Fibroblast of the aortic adventitia (primary cell): Measurements from ENCODE around the gene ARID1B. TPM values are rescaled to one million over a fixed set of nuclear protein-coding genes. Genes with fewer than 3 reads are reported as not detected.

ENCODE experiments used
- DNase-seq: peaks from one replicate; pipeline ENCODE4 v3.0.0-alpha.2; 2010; ENCODE audit warnings: low read depth
- H3K4me3 ChIP-seq: 2 replicates; pipeline ENCODE4 v1.5.1; 2011; ENCODE audit warnings: low read depth, mild to moderate bottlenecking, control low read depth, low read length, moderate library complexity
- total RNA-seq: library from RNA; depleted of rRNA; stranded (reverse); fragments of >200 nt; gene quantifications from 2 replicates; pipeline ENCODE4 v1.2.3, GENCODE V29; 2012; ENCODE audit warnings: low replicate concordance
- TF ChIP-seq, protein P1 (sequence below): IDR thresholded peaks from 2 replicates; pipeline ENCODE4 v1.5.1; 2011; ENCODE audit warnings: mild to moderate bottlenecking, low read length, control low read depth, inconsistent platforms; ENCODE audit not compliant: insufficient read depth

Gene ARID1B
- total RNA-seq, 1 donor: 55.9 TPM

DNA sequence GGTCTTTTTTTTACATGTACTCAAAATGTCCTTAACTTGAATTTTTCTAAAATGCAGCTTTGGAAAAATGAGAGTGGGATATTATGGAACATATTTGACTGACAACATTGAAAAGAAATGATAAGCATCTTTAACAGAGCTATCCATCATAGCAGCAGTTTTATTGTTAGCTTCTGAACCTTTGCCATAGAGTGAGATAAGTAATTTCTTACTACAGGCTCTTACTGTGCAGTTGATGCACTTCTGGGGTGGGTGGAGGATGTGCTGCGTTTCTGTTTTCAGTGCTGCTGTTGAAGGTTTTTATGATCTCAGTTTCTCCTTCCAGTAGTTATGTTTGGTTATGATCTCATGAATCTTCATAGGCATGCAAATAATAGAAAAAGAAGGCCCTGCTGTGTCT is 279.1 kb downstream of the ARID1B start:
- TF ChIP-seq, protein P1, sequence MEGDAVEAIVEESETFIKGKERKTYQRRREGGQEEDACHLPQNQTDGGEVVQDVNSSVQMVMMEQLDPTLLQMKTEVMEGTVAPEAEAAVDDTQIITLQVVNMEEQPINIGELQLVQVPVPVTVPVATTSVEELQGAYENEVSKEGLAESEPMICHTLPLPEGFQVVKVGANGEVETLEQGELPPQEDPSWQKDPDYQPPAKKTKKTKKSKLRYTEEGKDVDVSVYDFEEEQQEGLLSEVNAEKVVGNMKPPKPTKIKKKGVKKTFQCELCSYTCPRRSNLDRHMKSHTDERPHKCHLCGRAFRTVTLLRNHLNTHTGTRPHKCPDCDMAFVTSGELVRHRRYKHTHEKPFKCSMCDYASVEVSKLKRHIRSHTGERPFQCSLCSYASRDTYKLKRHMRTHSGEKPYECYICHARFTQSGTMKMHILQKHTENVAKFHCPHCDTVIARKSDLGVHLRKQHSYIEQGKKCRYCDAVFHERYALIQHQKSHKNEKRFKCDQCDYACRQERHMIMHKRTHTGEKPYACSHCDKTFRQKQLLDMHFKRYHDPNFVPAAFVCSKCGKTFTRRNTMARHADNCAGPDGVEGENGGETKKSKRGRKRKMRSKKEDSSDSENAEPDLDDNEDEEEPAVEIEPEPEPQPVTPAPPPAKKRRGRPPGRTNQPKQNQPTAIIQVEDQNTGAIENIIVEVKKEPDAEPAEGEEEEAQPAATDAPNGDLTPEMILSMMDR: no peak
- no peak overlapping the region for H3K4me3 ChIP-seq
- DNase-seq: no peak

DNA sequence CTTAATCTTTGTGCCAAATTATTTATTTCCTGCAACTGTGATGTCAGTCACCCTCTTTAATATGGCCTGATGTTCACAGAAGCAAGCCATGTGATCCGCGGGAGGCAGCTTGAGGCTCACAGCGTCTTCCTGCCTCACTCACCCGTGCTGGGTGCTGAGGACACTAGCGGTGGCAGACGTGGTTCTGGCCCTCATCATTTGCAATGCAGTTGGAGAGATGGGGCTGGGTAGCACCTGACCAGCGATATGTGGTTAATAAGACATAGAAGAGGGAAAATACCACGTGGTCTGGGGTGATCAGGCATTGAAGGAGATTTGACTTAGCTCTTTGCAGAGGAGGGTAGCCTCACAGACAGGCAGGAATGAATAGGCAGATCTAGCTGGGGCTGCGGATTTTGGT is 281.4 kb downstream of the ARID1B start:
- TF ChIP-seq, protein P1: no peak
- no peak overlapping the region for H3K4me3 ChIP-seq
- no peak for DNase-seq

DNA sequence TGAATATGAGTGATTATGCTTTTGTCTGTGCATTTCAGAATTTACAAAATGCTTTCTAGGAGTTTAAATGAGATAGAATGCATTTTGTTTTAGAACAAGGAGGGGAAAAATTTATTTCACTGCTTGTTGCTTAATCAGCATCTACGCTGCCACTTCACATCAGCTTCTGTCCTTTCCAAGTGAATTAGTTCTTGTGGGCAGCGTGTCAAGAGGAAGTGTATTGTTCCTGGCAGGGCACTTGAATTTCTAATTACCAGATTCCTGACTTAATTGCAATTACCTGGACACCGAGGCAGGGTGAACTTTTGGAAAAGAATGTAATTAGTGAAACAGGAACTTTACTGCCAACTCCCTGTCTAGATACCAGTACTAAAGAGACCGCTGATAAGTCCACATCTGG is 282.6 kb downstream of the ARID1B start:
- no peak overlapping the region for H3K4me3 ChIP-seq
- DNase-seq: no peak
- TF ChIP-seq, protein P1: no peak

DNA sequence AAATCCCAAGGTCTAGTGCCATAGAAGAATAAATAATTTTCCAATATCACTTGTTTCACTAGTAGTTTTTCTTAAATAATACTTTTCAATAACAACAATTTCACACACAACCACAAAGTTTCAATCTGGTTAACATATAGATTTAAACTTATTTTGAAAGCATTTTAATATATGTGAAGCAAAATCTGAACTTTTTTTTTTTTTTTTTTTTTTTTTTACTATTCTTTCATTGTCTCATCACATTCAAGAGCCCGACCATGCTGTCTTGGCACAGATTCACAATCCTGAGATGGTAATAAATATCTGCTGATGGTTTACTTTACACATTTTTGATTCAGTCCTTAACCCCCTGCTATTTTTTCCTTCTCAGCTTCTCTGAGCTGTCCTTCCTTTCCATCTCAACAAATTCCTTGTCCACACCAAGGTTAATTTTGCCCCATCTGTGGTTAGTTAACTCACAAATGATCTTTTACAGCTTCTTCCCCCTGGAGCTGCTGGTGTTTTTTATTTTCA is 283.3 kb downstream of the ARID1B start:
- DNase-seq: peak; percentile 36
- no peak overlapping the region for H3K4me3 ChIP-seq
- TF ChIP-seq, protein P1: no peak

DNA sequence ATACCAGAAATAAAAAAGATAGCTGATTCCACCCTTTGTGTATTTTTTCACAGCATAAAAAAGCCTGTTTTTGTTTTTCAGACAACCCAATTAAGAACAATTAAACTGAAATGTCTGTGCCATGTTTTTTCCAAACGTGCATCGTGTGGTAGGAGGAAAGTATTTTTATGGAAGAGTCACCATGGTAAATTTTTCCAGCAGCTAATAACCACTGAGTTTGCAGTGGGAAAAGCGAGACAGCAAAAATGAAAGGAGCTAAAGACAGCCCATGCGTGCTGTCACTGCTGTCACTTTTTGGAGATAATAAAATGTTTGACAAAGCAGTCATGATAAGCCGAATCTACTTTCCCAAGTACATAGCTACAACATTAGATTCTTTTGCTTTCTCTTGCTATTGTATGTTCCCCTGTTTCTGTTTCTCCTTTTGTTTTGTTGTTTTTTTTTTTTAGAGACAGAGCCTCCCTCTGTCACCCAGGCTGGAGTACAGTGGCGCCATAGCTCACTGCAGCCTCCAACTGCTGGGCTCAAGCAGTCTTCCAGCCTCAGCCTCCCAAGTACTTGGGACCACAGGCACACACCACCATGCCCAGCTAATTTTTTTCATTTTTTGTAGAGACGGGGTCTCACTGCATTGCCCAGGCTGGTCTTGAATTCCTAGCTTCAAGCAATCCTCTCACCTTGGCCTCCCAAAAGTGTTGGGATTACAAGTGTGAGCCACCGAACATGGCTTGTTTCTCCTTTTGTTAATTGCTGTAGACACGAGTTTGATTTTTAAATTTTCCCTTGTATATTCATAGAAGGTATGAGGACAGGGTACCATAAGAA is 284.8 kb downstream of the ARID1B start:
- H3K4me3 ChIP-seq: no peak overlapping the region
- TF ChIP-seq, protein P1: no peak
- DNase-seq: no peak

DNA sequence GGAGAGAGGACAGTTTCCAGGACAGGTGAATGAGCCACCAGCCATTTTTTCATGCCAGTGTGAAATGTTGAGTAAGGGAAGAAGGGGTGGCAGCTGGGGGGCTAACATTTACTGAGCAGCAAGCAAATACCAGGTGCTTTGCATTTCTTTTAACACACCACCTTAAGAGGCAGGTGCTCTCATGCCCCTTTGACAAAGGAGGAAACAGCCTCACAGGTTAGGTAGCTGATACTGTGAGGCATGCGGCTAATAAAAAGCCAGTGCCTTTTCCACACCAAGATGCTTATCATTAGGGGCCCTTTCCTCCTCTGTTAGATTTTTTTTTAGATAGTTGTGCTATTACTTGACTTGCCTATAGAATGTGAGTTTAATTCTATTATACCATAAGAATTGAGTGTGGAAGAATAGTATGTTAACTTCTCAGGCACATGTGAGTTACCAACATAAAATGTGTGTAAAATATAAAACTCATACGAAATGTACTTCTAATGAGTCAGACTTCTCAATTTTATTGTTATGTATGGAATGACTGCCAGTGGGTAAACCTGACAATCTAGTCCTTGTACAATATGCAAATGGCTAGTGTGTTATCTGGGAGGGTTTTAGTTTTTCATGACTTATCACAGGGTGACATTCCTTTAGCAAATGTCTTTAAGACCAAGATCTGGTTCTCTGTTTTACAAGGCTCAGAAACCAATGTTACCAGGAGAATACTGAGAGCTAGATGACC is 286.2 kb downstream of the ARID1B start:
- H3K4me3 ChIP-seq: no peak overlapping the region
- TF ChIP-seq, protein P1: no peak
- no peak for DNase-seq
